ENCODE measurements around the gene GFOD1.

DNA sequence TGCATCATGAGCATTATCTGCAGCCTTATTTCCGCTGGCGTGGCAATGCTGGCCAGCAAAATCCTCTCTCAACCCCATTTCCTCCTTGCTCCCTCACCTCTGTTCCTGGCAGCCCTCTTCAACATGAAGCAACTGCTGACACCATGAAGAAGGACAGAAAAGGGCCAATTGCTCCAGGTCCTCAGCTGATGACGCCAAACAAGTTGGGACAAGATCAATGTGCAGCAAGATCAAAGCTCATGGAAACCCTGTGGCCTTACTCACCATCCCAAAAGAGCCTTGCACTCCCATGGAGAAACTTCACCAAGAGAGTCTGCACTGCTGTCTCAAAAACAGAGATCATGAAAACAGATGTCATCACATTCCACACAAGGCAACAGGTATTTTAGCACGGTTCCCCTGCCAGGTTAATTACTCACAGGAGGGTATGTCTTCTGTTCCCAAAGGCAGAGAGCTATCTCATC, 7.4 kb downstream of the GFOD1 start:
- TF ChIP-seq EZH2 (IDR thresholded peaks at IDR 0.05; ENCODE audit: low read depth), result no peak
- TF ChIP-seq, protein P1, sequence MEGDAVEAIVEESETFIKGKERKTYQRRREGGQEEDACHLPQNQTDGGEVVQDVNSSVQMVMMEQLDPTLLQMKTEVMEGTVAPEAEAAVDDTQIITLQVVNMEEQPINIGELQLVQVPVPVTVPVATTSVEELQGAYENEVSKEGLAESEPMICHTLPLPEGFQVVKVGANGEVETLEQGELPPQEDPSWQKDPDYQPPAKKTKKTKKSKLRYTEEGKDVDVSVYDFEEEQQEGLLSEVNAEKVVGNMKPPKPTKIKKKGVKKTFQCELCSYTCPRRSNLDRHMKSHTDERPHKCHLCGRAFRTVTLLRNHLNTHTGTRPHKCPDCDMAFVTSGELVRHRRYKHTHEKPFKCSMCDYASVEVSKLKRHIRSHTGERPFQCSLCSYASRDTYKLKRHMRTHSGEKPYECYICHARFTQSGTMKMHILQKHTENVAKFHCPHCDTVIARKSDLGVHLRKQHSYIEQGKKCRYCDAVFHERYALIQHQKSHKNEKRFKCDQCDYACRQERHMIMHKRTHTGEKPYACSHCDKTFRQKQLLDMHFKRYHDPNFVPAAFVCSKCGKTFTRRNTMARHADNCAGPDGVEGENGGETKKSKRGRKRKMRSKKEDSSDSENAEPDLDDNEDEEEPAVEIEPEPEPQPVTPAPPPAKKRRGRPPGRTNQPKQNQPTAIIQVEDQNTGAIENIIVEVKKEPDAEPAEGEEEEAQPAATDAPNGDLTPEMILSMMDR (conservative IDR thresholded peaks at IDR 0.05), result no peak
